Sigmoid colon (tissue), 7 donors: Measurements from ENCODE around the gene SLC44A1. TPM values are rescaled to one million over a fixed set of nuclear protein-coding genes. Genes with fewer than 3 reads are reported as not detected.

ENCODE experiments used
- DNase-seq: peaks from one replicate; pipeline ENCODE4 v3.0.0-alpha.2; 2019
- H3K27ac ChIP-seq, 4 donors: fragments of 200-600 bp; sonication (generic); one replicate each; pipeline ENCODE4 v1.5.1; 2016 to 2019; ENCODE audit warnings: mild to moderate bottlenecking in 1 of 4
- H3K27me3 ChIP-seq, 3 donors: fragments of 200-600 bp; sonication (generic); one replicate each; pipeline ENCODE4 v1.5.1; 2019; ENCODE audit warnings: mild to moderate bottlenecking in 1 of 3
- H3K36me3 ChIP-seq, 4 donors: fragments of 200-600 bp; sonication (generic); one replicate each; pipeline ENCODE4 v1.5.1; 2016 to 2019
- H3K4me1 ChIP-seq, 4 donors: fragments of 200-600 bp; sonication (generic); one replicate each; pipeline ENCODE4 v1.5.1; 2017 to 2019
- H3K4me3 ChIP-seq, 4 donors: fragments of 200-600 bp; sonication (generic); one replicate each; pipeline ENCODE4 v1.5.1; 2017 to 2019; ENCODE audit warnings: mild to moderate bottlenecking in 2 of 4, moderate library complexity in 1 of 4
- H3K9me3 ChIP-seq, 4 donors: fragments of 200-600 bp in 3 of 4; sonication (generic) in 3 of 4; one replicate each; pipeline versions ENCODE4 v1.5.1 to v1.6.1; 2013 to 2019
- CTCF ChIP-seq, 4 experiments: fragments of 450-650 bp in 3 of 4; fragments of 200-600 bp in 1 of 4; IDR thresholded peaks; one replicate each; pipeline ENCODE4 v1.5.1; 2016 to 2019; ENCODE audit warnings: antibody characterized with exemption in 4 of 4, mild to moderate bottlenecking in 3 of 4, moderate library complexity in 2 of 4
- EP300 ChIP-seq, 4 donors: sonication (generic); formaldehyde crosslinking; IDR thresholded peaks; one replicate each; pipeline ENCODE4 v1.6.1; 2017; ENCODE audit warnings: antibody characterized with exemption in 4 of 4
- POLR2A ChIP-seq, 2 donors: fragments of 450-650 bp; IDR thresholded peaks; one replicate each; pipeline ENCODE4 v1.6.1; 2016; ENCODE audit warnings: antibody characterized with exemption in 2 of 2, mild to moderate bottlenecking in 2 of 2, moderate library complexity in 2 of 2
- POLR2AphosphoS5 ChIP-seq, 4 donors: sonication (generic); formaldehyde crosslinking; IDR thresholded peaks; one replicate each; pipeline ENCODE4 v1.6.1; 2017; ENCODE audit warnings: antibody characterized with exemption in 4 of 4
- WGBS, 2 donors: extraction: QIAGEN DNeasy Blood & Tissue Kit; methylation state at CpG; one replicate each; pipeline ENCODE4 v1.1.7; 2013; 5-methylcytosine and 5-hydroxymethylcytosine counted together
- intact Hi-C: fragments of 100-400 bp; cut with DNase I; formaldehyde crosslinking; loops from one replicate; pipeline ENCODE4 v1.15.1; 2023
- polyA plus RNA-seq, 3 donors: library from polyadenylated mRNA; stranded (reverse); fragments of 200-250 nt; gene quantifications; one replicate each; pipeline ENCODE4 v1.2.3, GENCODE V29; 2013
- total RNA-seq, 4 donors: library from RNA; depleted of rRNA; stranded (reverse); fragments of >200 nt; gene quantifications; one replicate each; pipeline ENCODE4 v1.1.0, GENCODE V29; 2016
- donor health status: healthy with polysubstance abuse.
- donor health status: Bipolar disorder and iron deficiency.
- donor health status: healthy.

The SLC44A1 gene
- total and polyA plus RNA-seq, 7 donors: 11.4 to 35.4 (median 25.2) TPM

GRCh38 chr9:105392531-105392930, 148.1 kb downstream of the SLC44A1 start:
- Histone ChIP-seq H3K4me3 (no peak overlapping the region), H3K9me3 (no peaks in the 10 kb centered on the region), H3K27me3 (no peaks in the 10 kb centered on the region), H3K36me3 (no peaks in the 10 kb centered on the region), H3K27ac (no peak overlapping the region), H3K4me1 (no peaks in the 10 kb centered on the region)
- TF ChIP-seq EP300 (IDR thresholded peaks at IDR 0.05): no peak
- no peak for TF ChIP-seq POLR2AphosphoS5 (IDR thresholded peaks at IDR 0.05)
- TF ChIP-seq CTCF (IDR thresholded peaks at IDR 0.05): no peak
- TF ChIP-seq POLR2A (IDR thresholded peaks at IDR 0.05): no peak
- intact Hi-C loops: no loop called here
- DNase-seq: no peak
- WGBS, 2 donors: 96 to 98% methylated on average over 1 of the region's 1 CpG

DNA sequence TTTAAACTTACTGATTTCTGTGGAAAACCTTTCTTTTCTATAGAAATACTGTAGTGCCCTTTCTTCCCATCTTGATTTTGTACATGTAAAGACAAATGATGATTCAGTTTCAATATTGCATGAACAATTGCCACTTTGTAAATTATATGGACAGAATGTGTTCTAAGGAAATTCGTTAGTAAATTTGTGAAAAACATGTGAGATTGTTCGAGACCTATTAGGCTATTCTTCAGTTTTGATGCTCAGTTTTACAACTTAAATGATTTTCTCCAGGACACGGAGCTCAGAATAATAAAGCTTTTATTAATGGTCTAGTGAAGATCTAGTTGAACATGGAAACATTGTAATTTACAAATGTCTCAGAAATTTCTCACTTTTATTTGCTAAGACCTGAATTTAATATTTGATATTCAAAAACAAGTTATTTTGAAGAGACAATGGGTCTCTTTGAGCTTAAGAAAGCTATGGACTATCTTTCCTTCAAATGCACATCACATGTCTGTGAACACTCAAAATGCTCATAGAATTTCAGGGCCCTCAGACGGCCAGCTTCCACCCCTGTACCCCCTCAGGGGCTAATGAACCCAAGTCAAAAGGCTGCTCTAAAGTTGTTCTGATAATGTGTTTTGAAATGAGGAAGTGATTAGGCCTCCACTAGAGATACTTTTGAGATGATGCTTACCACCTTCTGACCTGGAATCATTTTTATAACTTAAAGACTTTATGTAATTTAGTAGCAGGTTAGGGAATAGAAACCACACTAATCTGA, 149.3 kb downstream of the SLC44A1 start:
- H3K27me3 ChIP-seq: no peaks in the 10 kb centered on the region
- H3K27ac ChIP-seq: no peak overlapping the region
- H3K9me3 ChIP-seq: no peaks in the 10 kb centered on the region
- WGBS, 2 donors: 89 to 91% methylated on average over 4 of the region's 4 CpGs
- no peak for DNase-seq
- H3K4me3 ChIP-seq: no peak overlapping the region
- no peaks in the 10 kb centered on the region for H3K36me3 ChIP-seq
- TF ChIP-seq CTCF (IDR thresholded peaks at IDR 0.05): no peak
- TF ChIP-seq EP300 (IDR thresholded peaks at IDR 0.05): no peak
- no peak for TF ChIP-seq POLR2A (IDR thresholded peaks at IDR 0.05)
- no peak for TF ChIP-seq POLR2AphosphoS5 (IDR thresholded peaks at IDR 0.05)
- no peaks in the 10 kb centered on the region for H3K4me1 ChIP-seq
- intact Hi-C loops: no loop called here

DNA sequence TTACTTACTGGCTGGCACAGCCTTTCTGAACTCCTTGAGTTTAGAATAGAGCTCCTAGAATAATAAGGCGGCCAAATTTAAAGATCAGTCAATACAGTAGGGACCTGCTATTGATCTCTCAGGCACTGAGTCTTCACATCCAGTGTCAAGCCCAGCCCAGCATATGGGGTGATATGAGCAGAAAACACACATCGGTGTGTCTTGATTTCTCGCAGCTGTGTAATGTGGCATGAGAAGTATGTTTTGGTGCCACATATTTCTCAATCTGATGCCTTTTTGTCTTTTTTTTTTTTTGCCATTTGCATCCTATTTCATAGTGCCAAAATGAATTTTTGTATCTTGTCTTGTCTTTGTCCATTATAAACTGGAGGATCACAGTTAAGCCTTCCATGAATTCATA, 152.0 kb downstream of the SLC44A1 start:
- H3K9me3 ChIP-seq: no peaks in the 10 kb centered on the region
- H3K27ac ChIP-seq: no peak overlapping the region
- intact Hi-C loops: no loop called here
- no peaks in the 10 kb centered on the region for H3K36me3 ChIP-seq
- no peaks in the 10 kb centered on the region for H3K4me1 ChIP-seq
- DNase-seq: no peak
- no peak for TF ChIP-seq POLR2A (IDR thresholded peaks at IDR 0.05)
- TF ChIP-seq POLR2AphosphoS5 (IDR thresholded peaks at IDR 0.05): no peak
- TF ChIP-seq CTCF (IDR thresholded peaks at IDR 0.05): no peak
- TF ChIP-seq EP300 (IDR thresholded peaks at IDR 0.05): no peak
- no peaks in the 10 kb centered on the region for H3K27me3 ChIP-seq
- H3K4me3 ChIP-seq: no peak overlapping the region
- 94 to 96% methylated on average over 3 of the region's 3 CpGs for WGBS, 2 donors

DNA sequence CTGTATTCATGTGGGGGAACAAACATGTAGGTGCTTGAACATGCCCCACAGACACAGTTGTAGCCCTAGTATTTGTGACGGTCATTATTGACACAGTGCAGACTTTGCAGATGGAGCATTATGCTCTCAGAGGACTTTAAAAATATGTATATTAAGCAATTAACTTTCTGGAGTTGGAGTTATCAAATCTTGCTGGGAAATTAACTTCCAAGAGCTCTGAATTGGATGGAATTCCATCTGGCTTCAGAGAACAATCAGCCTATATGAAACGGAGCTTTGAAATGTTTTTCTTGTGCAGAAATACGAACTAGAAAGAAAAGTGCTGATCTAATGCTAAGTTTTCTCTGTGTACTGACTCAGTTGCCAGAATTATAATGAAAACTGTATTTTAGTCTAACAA, 152.4 kb downstream of the SLC44A1 start:
- TF ChIP-seq CTCF (IDR thresholded peaks at IDR 0.05): no peak
- TF ChIP-seq POLR2AphosphoS5 (IDR thresholded peaks at IDR 0.05): no peak
- no peak for TF ChIP-seq POLR2A (IDR thresholded peaks at IDR 0.05)
- no peak for TF ChIP-seq EP300 (IDR thresholded peaks at IDR 0.05)
- Histone ChIP-seq H3K27me3 (no peaks in the 10 kb centered on the region), H3K4me3 (no peak overlapping the region), H3K4me1 (no peaks in the 10 kb centered on the region), H3K27ac (no peak overlapping the region), H3K9me3 (no peaks in the 10 kb centered on the region), H3K36me3 (no peaks in the 10 kb centered on the region)
- no peak for DNase-seq
- intact Hi-C loops: no loop called here
- WGBS, 2 donors: 84 to 88% methylated on average over 3 of the region's 3 CpGs

- no peak overlapping the region for H3K27ac ChIP-seq
- no peak overlapping the region for H3K4me3 ChIP-seq
- DNase-seq: no peak
- intact Hi-C loops: no loop called here
- WGBS, 2 donors: 91 to 96% methylated on average over 2 of the region's 2 CpGs
- TF ChIP-seq CTCF (IDR thresholded peaks at IDR 0.05) (no peak), EP300 (IDR thresholded peaks at IDR 0.05) (no peak), POLR2AphosphoS5 (IDR thresholded peaks at IDR 0.05) (no peak)
- H3K4me1 ChIP-seq: no peaks in the 10 kb centered on the region
- H3K27me3 ChIP-seq: no peaks in the 10 kb centered on the region
- no peaks in the 10 kb centered on the region for H3K9me3 ChIP-seq
- no peaks in the 10 kb centered on the region for H3K36me3 ChIP-seq
These were observed 154.7 kb downstream of the SLC44A1 start for GRCh38 chr9:105399117-105399516.
